GM18508 (cell line): ENCODE results near the gene CHMP4A.

Experiments
- ATAC-seq: cut with Tn5 transposase; IDR thresholded peaks from one replicate; pipeline ENCODE4 v1.9.1; 2021; ENCODE audit warnings: moderate number of reproducible peaks; ENCODE audit not compliant: insufficient read depth, unreplicated experiment

Gene CHMP4A, protein sequence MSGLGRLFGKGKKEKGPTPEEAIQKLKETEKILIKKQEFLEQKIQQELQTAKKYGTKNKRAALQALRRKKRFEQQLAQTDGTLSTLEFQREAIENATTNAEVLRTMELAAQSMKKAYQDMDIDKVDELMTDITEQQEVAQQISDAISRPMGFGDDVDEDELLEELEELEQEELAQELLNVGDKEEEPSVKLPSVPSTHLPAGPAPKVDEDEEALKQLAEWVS

DNA sequence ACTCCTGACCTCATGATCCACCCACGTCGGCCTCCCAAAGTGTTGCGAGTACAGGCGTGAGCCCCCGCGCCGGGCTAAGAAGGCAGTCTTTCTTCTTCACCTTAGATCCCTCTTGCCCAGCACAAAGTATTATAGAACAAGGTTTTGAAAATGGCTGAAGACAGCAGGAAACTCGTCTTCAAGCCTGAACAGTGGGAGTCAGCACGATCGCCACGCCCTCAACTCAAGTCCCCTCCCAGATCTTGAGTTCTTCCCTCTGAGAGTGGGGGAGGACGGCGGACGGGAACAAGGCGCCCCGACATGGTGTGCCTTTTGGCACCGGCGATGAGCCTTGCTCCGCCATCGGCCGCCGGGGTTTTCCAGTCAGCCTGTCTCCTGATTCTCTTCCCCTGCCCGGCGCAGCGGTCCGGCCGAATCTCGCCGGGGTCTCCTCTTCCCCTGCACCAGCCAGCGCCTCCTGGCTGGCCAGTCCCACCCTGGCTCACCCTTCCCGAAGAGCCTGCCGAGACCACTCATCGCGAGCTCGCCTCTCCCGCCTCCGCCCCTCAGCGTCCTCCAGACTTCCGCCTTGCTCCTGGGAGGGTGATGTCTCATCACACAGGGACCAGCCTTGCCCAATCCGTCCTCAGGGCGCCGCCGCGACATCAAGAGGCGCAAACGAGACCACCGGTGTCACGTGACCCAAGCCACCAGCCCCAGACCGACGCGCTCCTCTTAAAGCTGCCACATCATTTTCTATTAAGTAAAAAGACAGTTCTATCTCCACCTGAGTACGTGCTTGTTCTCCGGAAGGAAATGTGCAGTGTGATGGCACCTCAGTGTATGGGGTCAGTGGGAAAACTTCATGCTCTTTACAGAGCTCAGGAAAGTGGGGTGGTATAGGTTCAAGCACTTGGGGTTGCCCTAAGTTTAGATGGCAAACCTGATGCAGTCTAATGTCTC lies at the start of gene CHMP4A:
CHMP4A (minus strand) TSS at position 565 of the 942 bp plus-strand sequence; CDS start at position 516, 49 bp downstream.
- ATAC-seq: peak; percentile 56

DNA sequence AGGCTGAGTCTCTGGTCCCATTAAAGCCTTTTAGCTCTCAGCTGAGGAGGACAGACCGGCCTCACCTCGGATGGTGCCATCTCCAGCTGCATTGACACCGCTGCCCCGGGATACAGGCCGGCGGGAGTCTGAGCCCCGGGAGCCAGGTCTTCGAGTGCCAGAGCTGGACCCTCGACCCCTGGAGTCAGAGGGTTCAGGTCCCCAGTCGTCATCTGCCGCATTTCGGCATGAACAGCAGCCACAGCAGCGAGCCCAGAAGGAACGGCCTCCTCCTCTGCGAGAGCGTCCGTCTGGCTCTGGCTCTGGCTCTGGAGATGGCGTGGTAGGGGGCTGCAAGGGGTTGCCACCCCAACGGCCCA lies 48.7 kb upstream of the CHMP4A start:
- no peak for ATAC-seq

DNA sequence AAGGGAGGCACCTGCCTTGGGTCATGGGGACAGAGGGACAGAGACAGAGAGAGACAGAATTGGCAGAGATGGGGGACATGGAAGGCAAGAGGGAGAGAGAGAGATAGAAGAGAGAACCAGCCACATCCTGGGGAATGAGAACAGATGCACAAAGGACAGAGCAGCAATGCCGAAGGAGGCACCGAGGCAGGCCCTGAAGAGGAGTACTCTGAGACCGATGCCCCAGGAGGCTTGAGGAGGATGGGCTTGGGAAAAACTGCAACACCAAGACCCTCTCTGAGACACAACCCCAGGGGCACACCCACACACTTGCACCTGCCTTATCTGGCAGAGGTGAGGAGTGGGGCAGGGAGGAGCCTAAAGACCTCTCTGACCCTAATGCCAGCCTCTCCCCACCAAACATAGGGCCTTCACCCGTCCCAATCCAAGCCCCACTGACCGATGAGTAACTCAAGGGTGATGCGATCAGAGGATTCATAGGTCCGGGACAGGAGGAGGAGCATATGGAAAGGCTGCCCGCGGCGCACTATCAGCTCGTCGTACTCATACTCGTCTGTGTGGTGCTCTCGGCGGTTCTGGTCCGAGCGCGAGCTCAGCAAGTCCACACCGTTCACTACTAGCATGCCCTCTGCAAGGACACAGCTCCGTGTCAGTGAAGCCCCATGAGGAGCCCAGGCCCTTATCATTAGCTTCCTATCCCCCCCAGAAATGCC lies 48.1 kb upstream of the CHMP4A start:
- no peak for ATAC-seq

DNA sequence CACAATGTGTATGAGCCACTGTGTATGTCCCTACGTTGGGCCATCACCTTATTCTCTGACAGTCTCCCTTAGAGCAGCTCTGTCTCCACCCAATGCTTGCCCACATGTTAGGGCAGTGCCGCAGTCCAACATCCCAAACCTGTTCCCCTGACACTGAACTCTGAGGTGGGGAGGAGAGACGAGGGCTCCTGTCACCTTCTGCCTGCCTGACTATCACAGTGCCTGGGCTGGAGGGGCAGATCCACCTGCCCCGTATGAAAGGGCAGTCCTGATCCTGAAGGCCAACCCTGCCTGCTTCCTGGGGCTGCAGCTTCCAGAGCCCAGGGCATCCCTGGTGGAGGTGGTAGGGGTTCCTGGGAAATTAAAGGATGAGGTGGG lies 47.5 kb upstream of the CHMP4A start:
- no peak for ATAC-seq

DNA sequence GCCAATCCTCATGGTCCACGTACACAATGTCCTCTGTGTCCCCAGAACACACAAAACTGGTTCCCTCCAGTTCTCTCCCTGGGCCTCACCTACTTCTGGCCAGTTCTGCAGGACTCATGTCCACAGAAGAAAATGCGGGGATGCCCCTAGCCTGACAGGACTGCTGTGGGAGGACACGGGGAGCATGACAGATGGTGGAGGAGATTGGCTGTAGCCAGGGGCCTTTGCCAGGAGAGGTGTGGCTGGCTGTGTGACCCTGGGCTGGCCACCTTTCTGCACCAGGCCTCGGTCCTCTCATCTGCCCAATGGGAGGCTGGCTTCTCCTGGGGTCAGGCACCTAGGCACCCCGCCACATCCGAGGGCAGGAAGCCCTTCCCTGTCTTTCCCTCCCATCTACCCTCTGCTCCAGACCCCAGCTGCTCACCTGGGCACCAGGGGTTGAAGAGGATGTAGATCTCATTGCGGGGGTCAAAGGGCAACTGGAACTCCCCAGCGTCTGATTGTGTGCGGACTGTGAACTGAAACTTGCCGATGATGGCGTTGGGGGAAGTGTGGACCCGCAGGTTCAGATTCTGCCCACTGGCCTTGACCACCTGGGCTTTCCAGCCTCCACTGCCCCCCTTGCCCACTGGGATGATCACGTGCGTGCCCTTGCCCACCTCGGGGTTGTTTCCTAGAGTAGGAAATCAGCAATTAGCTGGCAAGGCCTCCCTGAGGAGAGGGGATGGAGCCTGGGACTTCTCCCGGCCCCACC lies 46.9 kb upstream of the CHMP4A start:
- no peak for ATAC-seq

DNA sequence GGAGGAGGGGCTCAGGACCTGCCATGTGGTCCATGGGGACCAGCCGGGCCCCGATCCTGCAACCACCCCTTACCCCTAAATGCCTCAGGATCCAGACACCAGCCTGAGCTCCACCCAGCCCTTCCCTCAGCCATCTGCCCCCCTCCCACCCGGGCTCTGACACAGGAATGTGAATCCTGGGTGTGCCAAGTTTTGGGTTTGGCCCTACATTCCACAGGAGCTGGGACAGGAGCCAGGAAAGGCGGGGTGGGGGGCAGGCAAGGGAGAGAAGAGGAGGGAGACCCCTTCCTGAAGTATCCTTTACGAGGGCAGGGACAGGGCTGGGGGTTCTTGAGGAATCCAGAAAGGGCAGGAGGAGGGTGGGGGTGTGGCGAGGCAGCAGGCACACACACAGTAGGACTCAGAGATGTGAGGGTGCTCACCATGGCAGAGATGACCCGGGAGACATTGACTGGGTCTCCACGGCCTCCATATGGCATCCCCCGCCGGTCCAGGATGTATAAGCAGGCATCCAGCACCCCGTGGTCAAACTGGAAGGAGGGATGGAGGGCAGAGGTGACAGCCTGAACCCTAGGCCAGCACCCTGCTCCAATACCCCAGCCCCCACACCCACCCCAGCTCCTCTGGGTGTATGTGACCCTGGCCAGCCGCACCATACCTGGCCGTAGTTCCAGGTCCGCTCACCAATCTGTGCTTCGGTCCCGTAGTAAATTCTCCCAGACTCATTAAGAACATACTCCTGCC lies 46.2 kb upstream of the CHMP4A start:
- ATAC-seq: no peak

DNA sequence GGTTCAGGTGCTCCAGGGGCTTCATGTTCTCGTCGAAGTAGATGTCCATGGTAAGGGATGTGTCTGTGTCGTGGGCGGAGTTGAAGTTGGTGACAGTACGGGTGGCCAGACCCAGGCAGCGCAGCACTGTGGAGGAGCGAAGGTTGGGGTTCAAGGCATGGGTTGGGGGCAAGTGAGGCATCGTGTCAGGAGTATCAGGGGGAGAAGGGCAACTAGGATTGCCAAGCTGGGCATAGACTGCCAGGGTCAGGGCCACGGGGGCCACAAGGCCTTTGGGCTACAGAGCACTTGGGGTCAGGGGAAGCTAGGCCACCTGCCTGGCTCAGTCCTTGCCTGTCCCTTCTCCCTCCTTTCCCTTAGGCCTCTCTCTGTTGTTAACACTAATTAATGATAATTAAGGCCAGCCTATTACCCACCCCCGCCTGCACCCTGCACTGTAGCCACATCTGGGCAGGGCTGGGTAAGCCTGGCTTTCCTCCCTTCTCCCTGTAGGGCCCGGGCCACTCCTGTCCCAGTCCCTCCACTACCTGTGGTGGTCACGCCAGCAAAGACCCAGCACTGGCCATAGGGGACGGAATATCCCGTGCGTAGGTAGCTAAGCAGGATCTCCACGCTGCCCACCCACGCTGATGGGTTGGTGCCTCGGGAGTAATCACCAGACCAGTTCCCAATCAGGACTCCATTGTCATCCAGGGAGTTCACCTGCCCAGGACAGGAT lies 45.4 kb upstream of the CHMP4A start:
- ATAC-seq: no peak

DNA sequence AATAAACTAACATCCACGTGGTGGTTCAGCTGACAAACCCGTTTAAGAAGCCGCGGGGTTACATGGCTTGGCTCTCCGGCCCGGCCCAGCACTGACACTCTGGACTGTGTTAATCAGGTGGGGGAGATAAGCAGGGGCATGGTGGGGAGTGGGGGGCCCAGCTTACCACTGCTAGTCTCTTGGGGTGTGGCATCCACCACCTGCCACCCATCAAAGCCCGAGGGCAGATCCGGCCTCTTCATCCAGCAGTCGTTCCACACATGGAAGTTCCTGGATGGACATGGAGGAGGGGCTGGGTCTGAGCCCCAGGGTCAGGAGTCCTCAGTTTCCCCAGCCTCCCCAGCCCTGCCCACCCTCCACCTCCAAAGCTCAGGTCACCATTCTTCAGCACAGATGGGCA lies 44.8 kb upstream of the CHMP4A start:
- no peak for ATAC-seq

DNA sequence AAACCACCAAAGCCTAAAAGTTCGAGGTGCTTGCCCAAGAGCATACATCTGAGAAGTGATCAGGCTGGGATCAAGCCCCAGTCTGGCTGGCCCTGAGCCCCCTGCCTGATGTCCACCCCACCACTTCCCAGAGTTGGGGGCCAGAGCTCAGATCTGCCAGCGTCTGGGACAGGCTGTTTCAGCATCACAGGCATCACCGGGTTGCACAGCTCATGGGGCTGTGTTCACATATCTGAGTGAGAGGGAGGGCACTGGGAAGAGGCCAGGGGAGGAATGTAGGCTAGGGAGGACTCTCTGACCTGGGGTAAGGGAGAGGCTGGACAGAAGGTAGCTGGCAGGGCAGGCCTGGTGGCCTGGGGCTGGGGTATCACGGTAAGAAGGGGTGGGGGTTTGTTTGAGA lies 43.7 kb upstream of the CHMP4A start:
- no peak for ATAC-seq

DNA sequence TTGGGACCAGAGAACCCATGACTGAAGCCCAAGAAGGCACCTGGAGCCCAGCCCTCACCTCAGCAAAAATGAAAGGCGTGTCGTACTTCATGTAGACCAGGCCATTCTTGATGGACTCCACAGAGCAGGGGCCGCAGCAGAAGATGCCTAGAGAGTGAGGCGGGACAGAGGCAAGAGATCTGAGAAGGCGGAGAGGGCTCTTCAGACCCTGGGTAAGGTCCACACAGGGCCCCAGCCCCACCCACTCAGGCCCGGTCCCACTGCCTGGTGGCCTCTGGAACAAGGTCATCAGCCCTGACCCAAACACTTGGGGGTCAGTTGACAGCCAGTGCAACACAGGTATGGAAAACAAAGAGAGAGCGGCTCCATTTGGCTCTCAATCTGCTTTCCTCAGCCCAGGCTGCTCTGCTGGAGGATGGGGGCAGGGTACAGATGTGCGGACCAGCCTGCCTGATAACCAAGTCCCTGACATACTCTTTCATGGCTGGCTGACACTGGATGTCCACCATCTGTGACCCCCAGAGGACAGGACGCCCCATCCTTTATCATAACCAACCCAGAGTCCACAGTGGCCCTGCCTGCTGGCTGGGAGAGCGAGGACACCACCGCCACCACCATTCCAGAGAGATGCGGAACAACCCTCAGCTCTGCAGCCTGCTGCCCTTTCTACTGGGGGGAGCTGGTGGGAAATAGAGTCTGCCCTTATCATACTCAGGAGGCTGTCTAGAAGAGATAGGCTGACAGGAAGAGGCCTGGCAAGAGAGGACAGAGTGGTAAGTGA lies 42.8 kb upstream of the CHMP4A start:
- no peak for ATAC-seq

DNA sequence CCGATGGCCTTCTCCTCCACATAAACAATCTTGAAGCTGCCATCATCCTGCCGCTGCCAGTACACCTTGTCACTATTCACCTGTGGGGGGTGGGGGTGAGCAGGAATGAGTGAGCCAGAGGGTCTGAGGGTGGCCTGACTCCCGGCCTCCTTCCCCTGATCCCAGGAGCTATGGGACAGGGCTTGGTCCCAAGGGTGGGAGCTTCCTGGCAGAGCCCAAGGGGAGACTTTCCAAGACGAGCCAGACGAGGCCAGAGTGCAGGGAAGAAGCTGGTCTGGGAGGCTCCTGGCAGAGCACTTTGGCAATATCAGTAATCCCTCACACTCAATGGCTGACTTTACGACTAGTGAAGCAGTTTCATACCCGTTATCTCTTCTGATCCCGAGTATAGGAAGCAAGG lies 42.1 kb upstream of the CHMP4A start:
- no peak for ATAC-seq

DNA sequence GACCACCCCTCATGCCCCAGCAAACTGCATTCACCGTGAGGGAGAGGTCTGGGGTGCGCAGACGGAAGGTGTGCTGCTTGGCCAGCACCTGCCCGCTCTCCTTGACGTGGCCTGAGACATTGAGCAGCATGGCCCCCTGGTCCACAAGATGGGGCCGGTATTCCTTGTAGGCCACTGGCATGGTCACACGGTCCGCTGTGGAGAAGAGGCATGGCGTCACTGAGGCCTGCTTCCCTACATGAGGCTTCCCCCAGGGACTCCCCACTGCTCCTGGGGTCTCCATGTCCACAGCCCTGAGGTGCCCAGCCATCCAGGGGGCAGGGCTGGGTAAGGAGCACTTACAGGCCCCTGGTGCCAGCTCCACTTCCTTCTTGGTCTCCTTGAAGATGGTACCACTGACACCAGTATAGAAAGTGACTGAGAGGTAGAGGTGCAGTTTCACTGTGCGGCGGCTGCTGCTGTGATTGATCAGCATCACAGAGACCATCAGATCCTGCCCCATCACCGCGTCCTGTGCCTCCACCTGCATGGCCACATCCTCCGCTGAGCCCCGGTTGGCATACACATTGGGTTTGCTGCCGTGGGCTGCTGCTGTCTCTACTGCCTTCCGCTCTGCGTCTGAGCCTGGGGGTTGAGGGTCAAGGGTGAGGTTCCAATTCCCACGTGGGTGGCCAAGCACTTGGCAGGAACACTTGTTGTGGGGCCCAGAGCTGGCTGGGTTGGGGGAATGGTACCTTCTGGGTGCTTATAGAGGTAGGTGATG lies 41.5 kb upstream of the CHMP4A start:
- ATAC-seq: no peak

DNA sequence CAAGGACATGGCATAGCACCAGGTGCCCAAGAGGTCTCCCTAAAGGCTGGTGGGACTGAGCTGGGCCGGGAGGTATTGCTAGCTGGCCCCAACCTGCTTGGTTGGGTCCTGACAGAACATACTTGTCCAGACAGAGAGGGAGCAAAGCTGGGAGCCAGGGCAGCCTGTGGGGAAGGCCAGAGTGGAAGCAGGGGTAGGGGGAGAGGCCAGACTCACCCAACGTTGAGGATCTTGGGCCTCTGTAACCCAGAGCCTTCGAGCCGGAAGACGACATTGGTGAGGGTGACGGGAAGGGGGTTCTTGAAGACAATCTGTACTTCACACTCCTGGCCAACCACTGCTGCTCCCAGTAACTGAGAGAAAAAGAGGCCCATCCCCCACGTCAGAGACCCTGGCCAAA lies 40.6 kb upstream of the CHMP4A start:
- no peak for ATAC-seq

DNA sequence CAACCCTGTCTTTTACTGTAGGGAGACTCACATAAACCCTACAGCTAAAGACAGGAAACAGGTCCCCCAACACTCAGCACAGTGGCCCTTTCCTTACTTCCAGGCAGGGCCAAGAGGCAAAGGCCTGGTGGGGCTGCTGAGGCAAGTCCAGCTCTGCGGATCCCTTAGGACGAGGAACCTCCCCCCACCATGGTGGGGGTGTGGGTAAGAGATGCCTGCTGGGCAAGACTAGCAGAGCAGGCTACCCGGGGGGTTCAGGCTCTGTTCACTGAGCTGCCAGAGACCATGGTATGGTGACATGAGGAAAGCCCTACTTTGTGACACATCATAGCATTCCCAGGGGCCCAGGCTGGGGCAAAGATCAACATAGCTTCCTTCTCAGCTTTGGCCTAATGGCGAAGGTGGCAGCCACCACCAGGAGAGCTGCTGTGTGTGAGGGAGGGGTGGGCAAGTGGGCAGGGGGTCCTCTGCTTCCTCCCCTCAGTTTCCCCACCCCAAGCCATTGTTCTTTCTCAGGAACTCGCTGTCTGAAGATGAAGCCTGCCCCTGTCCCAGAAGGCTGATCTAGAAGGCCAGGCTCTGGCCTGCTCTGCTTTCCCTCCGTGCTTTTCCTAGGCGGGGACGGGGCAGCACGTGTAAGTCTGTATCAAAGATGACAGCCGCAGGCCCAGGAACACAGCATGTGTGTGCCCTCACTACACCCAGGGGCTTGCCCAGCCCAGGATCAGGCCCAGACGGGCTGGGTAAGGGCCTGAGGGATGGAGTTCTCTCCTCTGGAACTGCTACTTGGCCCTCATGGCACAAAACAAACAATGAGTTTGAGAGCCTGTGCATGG lies 39.2 kb upstream of the CHMP4A start:
- no peak for ATAC-seq

DNA sequence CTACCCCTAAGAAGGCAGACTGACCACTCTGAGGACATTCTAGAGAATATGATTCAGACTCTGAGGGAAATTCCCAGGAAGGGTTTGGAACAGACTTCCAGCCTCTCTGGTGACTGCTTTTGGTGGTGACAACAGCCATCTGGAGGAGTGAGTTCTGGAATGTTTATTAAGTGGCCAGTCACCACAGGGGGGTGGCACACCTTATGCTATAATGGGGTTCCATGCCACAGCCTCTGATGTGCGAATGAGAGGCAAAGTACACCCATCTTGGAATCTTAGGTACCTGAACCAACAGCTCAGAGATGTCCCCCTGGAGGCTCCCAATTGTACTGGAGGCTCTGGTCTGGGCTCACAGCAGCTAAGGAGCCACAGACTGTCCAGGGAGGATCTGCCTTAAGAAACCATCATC lies 38.6 kb upstream of the CHMP4A start:
- no peak for ATAC-seq

DNA sequence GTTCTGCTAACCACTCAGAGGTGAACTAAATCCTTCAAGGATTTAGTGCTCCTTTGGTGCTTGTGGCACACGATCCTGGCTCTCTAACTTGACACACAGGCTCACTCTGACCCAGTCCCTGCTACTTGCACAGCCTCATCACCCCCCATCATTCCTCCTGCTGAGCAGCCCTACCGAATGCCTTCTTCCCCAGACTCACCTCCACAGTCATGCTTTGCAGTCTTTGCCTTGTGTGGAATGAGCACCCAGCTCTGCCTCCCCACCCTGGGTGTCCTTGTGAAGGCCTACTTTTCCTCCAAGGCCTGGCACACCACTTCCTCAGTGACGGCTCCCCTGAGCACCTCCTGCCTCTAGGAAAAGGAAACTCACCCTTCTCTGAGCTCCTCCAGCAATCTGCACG lies 37.1 kb upstream of the CHMP4A start:
- ATAC-seq: no peak
